Body of pancreas (tissue), 4 donors: ENCODE results near the gene LIN52.
"Not testable (repeated sequence)": the region's sequence is repeated elsewhere in the genome, so short reads cannot be mapped to it uniquely, and the experiment has no call there.

Source experiments
- POLR2A ChIP-seq, 3 donors: fragments of 450-650 bp; IDR thresholded peaks; one replicate each; pipeline ENCODE4 v1.6.1; 2016; ENCODE audit warnings: antibody characterized with exemption in 3 of 3, mild to moderate bottlenecking in 2 of 3
- TF ChIP-seq, protein P1 (sequence below), 7 experiments: fragments of 450-650 bp in 4 of 7; fragments of 200-600 bp in 3 of 7; sonication (generic) in 3 of 7; IDR thresholded peaks; one replicate each; pipeline ENCODE4 v1.5.1; 2016 to 2019; ENCODE audit warnings: antibody characterized with exemption in 7 of 7

DNA sequence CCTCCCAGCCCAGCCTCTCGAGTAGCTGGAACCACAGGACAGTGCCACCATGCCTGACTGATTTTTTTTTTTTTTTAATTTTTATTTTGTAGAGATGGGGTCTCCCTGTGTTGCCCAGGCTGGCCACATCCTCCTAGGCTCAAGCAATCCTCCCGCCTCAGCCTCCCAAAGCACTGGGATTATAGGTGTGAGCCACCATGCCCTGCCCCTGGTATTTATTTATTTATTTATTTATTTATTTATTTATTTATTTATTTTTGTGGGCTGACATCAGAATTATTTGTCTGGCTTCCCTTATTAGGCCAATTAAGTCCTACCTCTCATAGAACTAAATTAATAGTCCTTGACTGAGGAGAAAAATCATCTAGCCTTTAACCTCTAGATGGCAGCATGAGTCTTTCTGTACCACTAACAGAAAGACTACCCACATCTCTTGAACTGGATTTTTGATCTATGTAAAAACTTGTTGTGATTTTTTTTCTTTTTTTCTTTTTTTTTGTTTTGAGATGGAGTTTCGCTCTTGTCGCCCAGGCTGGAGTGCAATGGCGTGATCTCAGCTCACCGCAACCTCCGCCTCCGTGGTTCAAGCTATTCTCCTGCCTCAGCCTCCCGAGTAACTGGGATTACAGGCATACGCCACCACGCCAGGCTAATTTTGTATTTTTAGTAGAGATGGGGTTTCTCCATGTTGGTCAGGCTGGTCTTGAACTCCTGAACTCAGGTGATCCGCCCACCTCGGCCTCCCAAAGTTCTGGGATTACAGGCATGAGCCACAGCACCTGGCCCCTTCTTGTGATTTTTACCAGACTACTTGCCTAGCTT, 26.9 kb downstream of the LIN52 start:
- TF ChIP-seq POLR2A (IDR thresholded peaks at IDR 0.05): not testable (repeated sequence)
- TF ChIP-seq, protein P1, sequence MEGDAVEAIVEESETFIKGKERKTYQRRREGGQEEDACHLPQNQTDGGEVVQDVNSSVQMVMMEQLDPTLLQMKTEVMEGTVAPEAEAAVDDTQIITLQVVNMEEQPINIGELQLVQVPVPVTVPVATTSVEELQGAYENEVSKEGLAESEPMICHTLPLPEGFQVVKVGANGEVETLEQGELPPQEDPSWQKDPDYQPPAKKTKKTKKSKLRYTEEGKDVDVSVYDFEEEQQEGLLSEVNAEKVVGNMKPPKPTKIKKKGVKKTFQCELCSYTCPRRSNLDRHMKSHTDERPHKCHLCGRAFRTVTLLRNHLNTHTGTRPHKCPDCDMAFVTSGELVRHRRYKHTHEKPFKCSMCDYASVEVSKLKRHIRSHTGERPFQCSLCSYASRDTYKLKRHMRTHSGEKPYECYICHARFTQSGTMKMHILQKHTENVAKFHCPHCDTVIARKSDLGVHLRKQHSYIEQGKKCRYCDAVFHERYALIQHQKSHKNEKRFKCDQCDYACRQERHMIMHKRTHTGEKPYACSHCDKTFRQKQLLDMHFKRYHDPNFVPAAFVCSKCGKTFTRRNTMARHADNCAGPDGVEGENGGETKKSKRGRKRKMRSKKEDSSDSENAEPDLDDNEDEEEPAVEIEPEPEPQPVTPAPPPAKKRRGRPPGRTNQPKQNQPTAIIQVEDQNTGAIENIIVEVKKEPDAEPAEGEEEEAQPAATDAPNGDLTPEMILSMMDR (IDR thresholded peaks at IDR 0.05): peak in 6 of 7 experiments; percentile 43 to 69 (median 65)
